Measurements from ENCODE around the gene MYOG.

The MYOG gene

GRCh38 chr1:203129501-203130231 is 43.9 kb upstream of the MYOG start:
- Histone ChIP-seq H3K9me3 (no peaks in the 10 kb centered on the region), H3K27ac (no peak overlapping the region), H3K27me3 (peaks cover 98% of the 10 kb centered on the region), H3K4me3 (ENCODE audit: low read depth in 1 of 2, low read length in 1 of 2) (no peak overlapping the region), H3K36me3 (no peaks in the 10 kb centered on the region), H3K4me1 (ENCODE audit: control insufficient read depth in 1 of 2, insufficient read depth in 1 of 2, low read depth in 1 of 2, low read length in 1 of 2) (peaks cover 20 to 27% of the 10 kb centered on the region in 2 experiments)
- no peak for TF ChIP-seq CTCF (IDR thresholded peaks at IDR 0.05)

- peaks cover 20 to 27% of the 10 kb centered on the region in 2 experiments for H3K4me1 ChIP-seq (ENCODE audit: control insufficient read depth in 1 of 2, insufficient read depth in 1 of 2, low read depth in 1 of 2, low read length in 1 of 2)
These were observed 43.1 kb upstream of the MYOG start for GRCh38 chr1:203128716-203129500.

GRCh38 chr1:203128431-203128715 is 42.6 kb upstream of the MYOG start:
- Histone ChIP-seq H3K4me1 (ENCODE audit: control insufficient read depth in 1 of 2, insufficient read depth in 1 of 2, low read depth in 1 of 2, low read length in 1 of 2) (peaks cover 20 to 27% of the 10 kb centered on the region in 2 experiments), H3K27ac (no peak overlapping the region), H3K36me3 (no peaks in the 10 kb centered on the region), H3K9me3 (no peaks in the 10 kb centered on the region), H3K4me3 (ENCODE audit: low read depth in 1 of 2, low read length in 1 of 2) (no peak overlapping the region), H3K27me3 (peaks cover 98% of the 10 kb centered on the region)
- no peak for TF ChIP-seq CTCF (IDR thresholded peaks at IDR 0.05)

More at GRCh38 chr1:203128716-203129500, 43.1 kb upstream of the MYOG start:
- H3K36me3 ChIP-seq = no peaks in the 10 kb centered on the region
- no peaks in the 10 kb centered on the region for H3K9me3 ChIP-seq
- peaks cover 98% of the 10 kb centered on the region for H3K27me3 ChIP-seq
- no peak overlapping the region for H3K27ac ChIP-seq
- no peak for TF ChIP-seq CTCF (IDR thresholded peaks at IDR 0.05)
- H3K4me3 ChIP-seq (ENCODE audit: low read depth in 1 of 2, low read length in 1 of 2) = no peak overlapping the region

GRCh38 chr1:203127666-203128430 is 42.0 kb upstream of the MYOG start, which contains the start of gene ADORA1:
Gene ADORA1, plus strand, starts transcription at chr1:203127726. Its CDS starts 1,116 bp downstream, at chr1:203128842.
- H3K9me3 ChIP-seq = no peaks in the 10 kb centered on the region
- H3K4me1 ChIP-seq (ENCODE audit: control insufficient read depth in 1 of 2, insufficient read depth in 1 of 2, low read depth in 1 of 2, low read length in 1 of 2) = peaks cover 20 to 27% of the 10 kb centered on the region in 2 experiments
- no peak within 1 kb of the TSS for H3K27ac ChIP-seq
- H3K27me3 ChIP-seq = peaks cover 98% of the 10 kb centered on the region
- H3K4me3 ChIP-seq (ENCODE audit: low read depth in 1 of 2, low read length in 1 of 2) = no peak within 1 kb of the TSS
- H3K36me3 ChIP-seq = no peaks in the 10 kb centered on the region
- no peak for TF ChIP-seq CTCF (IDR thresholded peaks at IDR 0.05)

- Histone ChIP-seq H3K9me3 (no peaks in the 10 kb centered on the region), H3K27ac (no peak overlapping the region), H3K4me1 (ENCODE audit: control insufficient read depth in 1 of 2, insufficient read depth in 1 of 2, low read depth in 1 of 2, low read length in 1 of 2) (peaks cover 20 to 27% of the 10 kb centered on the region in 2 experiments), H3K27me3 (peaks cover 98% of the 10 kb centered on the region), H3K36me3 (no peaks in the 10 kb centered on the region), H3K4me3 (ENCODE audit: low read depth in 1 of 2, low read length in 1 of 2) (no peak overlapping the region)
- no peak for TF ChIP-seq CTCF (IDR thresholded peaks at IDR 0.05)
These were observed 41.3 kb upstream of the MYOG start for GRCh38 chr1:203126866-203127665.
